Testis (tissue), 3 donors: ENCODE data around the gene CACNA2D3. TPM values are rescaled to one million over a fixed set of nuclear protein-coding genes. Genes with fewer than 3 reads are reported as not detected.
"Not testable (repeated sequence)": the region's sequence is repeated elsewhere in the genome, so short reads cannot be mapped to it uniquely, and the experiment has no call there.

Source experiments
- DNase-seq: peaks from one replicate; pipeline ENCODE4 v3.0.0-alpha.2; 2019
- H3K27ac ChIP-seq, 2 donors: fragments of 200-600 bp; sonication (generic); one replicate each; pipeline ENCODE4 v1.5.1; 2019
- H3K27me3 ChIP-seq: fragments of 200-600 bp; sonication (generic); one replicate; pipeline ENCODE4 v1.5.1; 2019
- H3K36me3 ChIP-seq: fragments of 200-600 bp; sonication (generic); one replicate; pipeline ENCODE4 v1.5.1; 2017; ENCODE audit warnings: low read depth; ENCODE audit errors: missing control alignments
- H3K4me1 ChIP-seq: fragments of 200-600 bp; sonication (generic); one replicate; pipeline ENCODE4 v1.5.1; 2019
- H3K4me3 ChIP-seq, 2 donors: fragments of 200-600 bp; sonication (generic); one replicate each; pipeline ENCODE4 v1.5.1; 2017 to 2019
- H3K9me3 ChIP-seq: fragments of 200-600 bp; sonication (generic); one replicate; pipeline ENCODE4 v1.5.1; 2017
- CTCF ChIP-seq, 3 experiments: fragments of 450-650 bp in 2 of 3; fragments of 200-600 bp in 1 of 3; sonication (generic) in 1 of 3; IDR thresholded peaks; one replicate each; pipeline ENCODE4 v1.5.1; 2016 to 2019; ENCODE audit warnings: antibody characterized with exemption in 3 of 3, mild to moderate bottlenecking in 2 of 3, moderate library complexity in 1 of 3
- POLR2A ChIP-seq: fragments of 450-650 bp; IDR thresholded peaks from one replicate; pipeline ENCODE4 v1.6.1; 2017; ENCODE audit warnings: antibody characterized with exemption, mild to moderate bottlenecking, moderate library complexity
- WGBS, 2 donors: methylation state at CpG; one replicate each; pipeline ENCODE4 v1.1.5; 2018; 5-methylcytosine and 5-hydroxymethylcytosine counted together
- intact Hi-C: fragments of 100-400 bp; cut with DNase I; formaldehyde crosslinking; loops from one replicate; pipeline ENCODE4 v1.15.1; 2023; ENCODE audit warnings: low total_unique reads
- polyA plus RNA-seq: library from polyadenylated mRNA; stranded (reverse); fragments of 350-450 nt; fragmentation: Illumina TruSeq; extraction: RNeasy Lipid Tissue Mini Kit (QIAGEN cat#74804); gene quantifications from one replicate; pipeline ENCODE4 v1.2.3, GENCODE V29; 2014; ENCODE audit warnings: low read depth, low replicate concordance; ENCODE audit not compliant: insufficient read depth
- total RNA-seq, 2 donors: library from RNA; depleted of rRNA; stranded (reverse); fragments of >200 nt; gene quantifications; one replicate each; pipeline ENCODE4 v1.2.3, GENCODE V29; 2016

The CACNA2D3 gene
- total and polyA plus RNA-seq, 3 donors from 2014 or later = 10.1 to 16.5 (median 11.2) TPM

- Histone ChIP-seq H3K27ac (no peak overlapping the region), H3K36me3 (no peaks in the 10 kb centered on the region), H3K4me3 (no peak overlapping the region), H3K4me1 (no peaks in the 10 kb centered on the region), H3K9me3 (no peaks in the 10 kb centered on the region), H3K27me3 (no peaks in the 10 kb centered on the region)
- no peak for TF ChIP-seq CTCF (IDR thresholded peaks at IDR 0.05)
- TF ChIP-seq POLR2A = no peak
- intact Hi-C loops = no loop called here
- no peak for DNase-seq
- WGBS, 2 donors = 68 to 93% methylated on average over 6 of the region's 6 CpGs
These were observed 507.8 kb downstream of the CACNA2D3 start for GRCh38 chr3:54630101-54630623.

- DNase-seq, H3K27me3 ChIP-seq, intact Hi-C loops, H3K4me3 ChIP-seq, H3K4me1 ChIP-seq, H3K27ac ChIP-seq, H3K36me3 ChIP-seq, H3K9me3 ChIP-seq: not testable (repeated sequence)
- 90 to 96% methylated on average over 5 to 6 of the region's 6 CpGs for WGBS, 2 donors
These were observed 508.6 kb downstream of the CACNA2D3 start for GRCh38 chr3:54631001-54631400.

GRCh38 chr3:54631516-54632325 is 509.4 kb downstream of the CACNA2D3 start:
- intact Hi-C loops = no loop called here
- TF ChIP-seq CTCF (IDR thresholded peaks at IDR 0.05) (no peak), POLR2A (no peak)
- no peaks in the 10 kb centered on the region for H3K9me3 ChIP-seq
- no peaks in the 10 kb centered on the region for H3K36me3 ChIP-seq
- H3K27me3 ChIP-seq = no peaks in the 10 kb centered on the region
- DNase-seq = no peak
- H3K4me3 ChIP-seq = no peak overlapping the region
- H3K4me1 ChIP-seq = no peaks in the 10 kb centered on the region
- 74 to 75% methylated on average over 6 of the region's 6 CpGs for WGBS, 2 donors
- no peak overlapping the region for H3K27ac ChIP-seq

- Histone ChIP-seq H3K9me3 (no peaks in the 10 kb centered on the region), H3K36me3 (no peaks in the 10 kb centered on the region), H3K4me3 (no peak overlapping the region), H3K27ac (no peak overlapping the region), H3K4me1 (no peaks in the 10 kb centered on the region), H3K27me3 (no peaks in the 10 kb centered on the region)
- WGBS, 2 donors = 88 to 89% methylated on average over 1 of the region's 1 CpG
- intact Hi-C loops = no loop called here
- no peak for DNase-seq
- TF ChIP-seq CTCF (IDR thresholded peaks at IDR 0.05) = no peak
- no peak for TF ChIP-seq POLR2A
These were observed 509.9 kb downstream of the CACNA2D3 start for GRCh38 chr3:54632326-54632665.

- no peak for DNase-seq
- intact Hi-C loops = no loop called here
- TF ChIP-seq POLR2A (no peak), CTCF (IDR thresholded peaks at IDR 0.05) (no peak)
- Histone ChIP-seq H3K4me1 (no peaks in the 10 kb centered on the region), H3K27me3 (no peaks in the 10 kb centered on the region), H3K9me3 (no peaks in the 10 kb centered on the region), H3K4me3 (no peak overlapping the region), H3K36me3 (no peaks in the 10 kb centered on the region), H3K27ac (no peak overlapping the region)
- 85 to 94% methylated on average over 6 of the region's 6 CpGs for WGBS, 2 donors
These were observed 510.5 kb downstream of the CACNA2D3 start for GRCh38 chr3:54632834-54633233.
